ENCODE results near the gene IGSF10. TPM values are rescaled to one million over a fixed set of nuclear protein-coding genes. Genes with fewer than 3 reads are reported as not detected.

Gene IGSF10
- total and polyA plus RNA-seq, 4 donors, result 3.7 to 13.1 (median 7.9) TPM

- 72% methylated on average over 3 of the region's 7 CpGs for WGBS (ENCODE audit: insufficient coverage)
- no peak overlapping the region for H3K27ac ChIP-seq (ENCODE audit: low read depth, low read length)
These were observed 17.3 kb downstream of the IGSF10 start for GRCh38 chr3:151443583-151443982.

GRCh38 chr3:151440940-151441339 is 19.9 kb downstream of the IGSF10 start:
- no peaks in the 10 kb centered on the region for H3K27me3 ChIP-seq (ENCODE audit: control insufficient read depth, insufficient read depth, low read length)
- no peak for DNase-seq (ENCODE audit: low read depth in 4 of 6, low spot score in 6 of 6)
- no peaks in the 10 kb centered on the region for H3K9me3 ChIP-seq (ENCODE audit: control insufficient read depth, insufficient read depth, low read length)
- H3K27ac ChIP-seq (ENCODE audit: low read depth, low read length), result no peak overlapping the region
- no peaks in the 10 kb centered on the region for H3K36me3 ChIP-seq (ENCODE audit: control insufficient read depth, insufficient read depth, low read length)
- no CpG with 5 or more reads among the region's 1 CpG for WGBS (ENCODE audit: insufficient coverage)
- H3K4me3 ChIP-seq (ENCODE audit: low read depth, low read length), result no peak overlapping the region
- H3K4me1 ChIP-seq (ENCODE audit: control insufficient read depth, insufficient read depth, low read length), result no peaks in the 10 kb centered on the region

More at GRCh38 chr3:151443583-151443982, 17.3 kb downstream of the IGSF10 start:
- no peak for DNase-seq (ENCODE audit: low read depth in 4 of 6, low spot score in 6 of 6)
- Histone ChIP-seq H3K36me3 (ENCODE audit: control insufficient read depth, insufficient read depth, low read length) (no peaks in the 10 kb centered on the region), H3K4me1 (ENCODE audit: control insufficient read depth, insufficient read depth, low read length) (no peaks in the 10 kb centered on the region), H3K4me3 (ENCODE audit: low read depth, low read length) (no peak overlapping the region), H3K27me3 (ENCODE audit: control insufficient read depth, insufficient read depth, low read length) (no peaks in the 10 kb centered on the region), H3K9me3 (ENCODE audit: control insufficient read depth, insufficient read depth, low read length) (no peaks in the 10 kb centered on the region)

GRCh38 chr3:151439652-151440125 is 21.2 kb downstream of the IGSF10 start:
- no CpG with 5 or more reads among the region's 3 CpGs for WGBS (ENCODE audit: insufficient coverage)
- peak; percentile 43 to 94 (median 60) for DNase-seq (ENCODE audit: low read depth in 4 of 6, low spot score in 6 of 6)
- H3K4me3 ChIP-seq (ENCODE audit: low read depth, low read length), result no peak overlapping the region
- no peaks in the 10 kb centered on the region for H3K4me1 ChIP-seq (ENCODE audit: control insufficient read depth, insufficient read depth, low read length)
- H3K27ac ChIP-seq (ENCODE audit: low read depth, low read length), result no peak overlapping the region
- H3K9me3 ChIP-seq (ENCODE audit: control insufficient read depth, insufficient read depth, low read length), result no peaks in the 10 kb centered on the region
- H3K36me3 ChIP-seq (ENCODE audit: control insufficient read depth, insufficient read depth, low read length), result no peaks in the 10 kb centered on the region
- no peaks in the 10 kb centered on the region for H3K27me3 ChIP-seq (ENCODE audit: control insufficient read depth, insufficient read depth, low read length)

GRCh38 chr3:151437906-151438305 is 23.0 kb downstream of the IGSF10 start:
- Histone ChIP-seq H3K9me3 (ENCODE audit: control insufficient read depth, insufficient read depth, low read length) (no peaks in the 10 kb centered on the region), H3K4me3 (ENCODE audit: low read depth, low read length) (no peak overlapping the region), H3K27ac (ENCODE audit: low read depth, low read length) (no peak overlapping the region), H3K36me3 (ENCODE audit: control insufficient read depth, insufficient read depth, low read length) (no peaks in the 10 kb centered on the region), H3K27me3 (ENCODE audit: control insufficient read depth, insufficient read depth, low read length) (no peaks in the 10 kb centered on the region), H3K4me1 (ENCODE audit: control insufficient read depth, insufficient read depth, low read length) (no peaks in the 10 kb centered on the region)
- no peak for DNase-seq (ENCODE audit: low read depth in 4 of 6, low spot score in 6 of 6)
- WGBS (ENCODE audit: insufficient coverage), result 94% methylated on average over 5 of the region's 6 CpGs

GRCh38 chr3:151436675-151437446 is 24.0 kb downstream of the IGSF10 start:
- H3K27me3 ChIP-seq (ENCODE audit: control insufficient read depth, insufficient read depth, low read length), result no peaks in the 10 kb centered on the region
- H3K9me3 ChIP-seq (ENCODE audit: control insufficient read depth, insufficient read depth, low read length), result no peaks in the 10 kb centered on the region
- WGBS (ENCODE audit: insufficient coverage), result 93% methylated on average over 6 of the region's 8 CpGs

GRCh38 chr3:151434151-151434890 is 26.5 kb downstream of the IGSF10 start:
- Histone ChIP-seq H3K27me3 (ENCODE audit: control insufficient read depth, insufficient read depth, low read length) (no peaks in the 10 kb centered on the region), H3K36me3 (ENCODE audit: control insufficient read depth, insufficient read depth, low read length) (peaks cover 3% of the 10 kb centered on the region), H3K27ac (ENCODE audit: low read depth, low read length) (no peak overlapping the region), H3K4me1 (ENCODE audit: control insufficient read depth, insufficient read depth, low read length) (no peaks in the 10 kb centered on the region), H3K9me3 (ENCODE audit: control insufficient read depth, insufficient read depth, low read length) (no peaks in the 10 kb centered on the region), H3K4me3 (ENCODE audit: low read depth, low read length) (no peak overlapping the region)
- no CpG with 5 or more reads among the region's 1 CpG for WGBS (ENCODE audit: insufficient coverage)
- no peak for DNase-seq (ENCODE audit: low read depth in 4 of 6, low spot score in 6 of 6)

More at GRCh38 chr3:151436675-151437446, 24.0 kb downstream of the IGSF10 start:
- Histone ChIP-seq H3K4me3 (ENCODE audit: low read depth, low read length) (no peak overlapping the region), H3K27ac (ENCODE audit: low read depth, low read length) (no peak overlapping the region), H3K36me3 (ENCODE audit: control insufficient read depth, insufficient read depth, low read length) (no peaks in the 10 kb centered on the region), H3K4me1 (ENCODE audit: control insufficient read depth, insufficient read depth, low read length) (no peaks in the 10 kb centered on the region)
- no peak for DNase-seq (ENCODE audit: low read depth in 4 of 6, low spot score in 6 of 6)

GRCh38 chr3:151432616-151433372 is 28.1 kb downstream of the IGSF10 start:
- DNase-seq (ENCODE audit: low read depth in 4 of 6, low spot score in 6 of 6), result no peak
- peaks cover 3% of the 10 kb centered on the region for H3K36me3 ChIP-seq (ENCODE audit: control insufficient read depth, insufficient read depth, low read length)
- no peak overlapping the region for H3K4me3 ChIP-seq (ENCODE audit: low read depth, low read length)
- whole genome bisulfite sequencing (ENCODE audit: insufficient coverage), result 50% methylated on average over 2 of the region's 7 CpGs
- no peaks in the 10 kb centered on the region for H3K27me3 ChIP-seq (ENCODE audit: control insufficient read depth, insufficient read depth, low read length)
- H3K27ac ChIP-seq (ENCODE audit: low read depth, low read length), result no peak overlapping the region
- no peaks in the 10 kb centered on the region for H3K9me3 ChIP-seq (ENCODE audit: control insufficient read depth, insufficient read depth, low read length)
- no peaks in the 10 kb centered on the region for H3K4me1 ChIP-seq (ENCODE audit: control insufficient read depth, insufficient read depth, low read length)

GRCh38 chr3:151431940-151432339 is 28.9 kb downstream of the IGSF10 start:
- Histone ChIP-seq H3K9me3 (ENCODE audit: control insufficient read depth, insufficient read depth, low read length) (no peaks in the 10 kb centered on the region), H3K27me3 (ENCODE audit: control insufficient read depth, insufficient read depth, low read length) (no peaks in the 10 kb centered on the region), H3K36me3 (ENCODE audit: control insufficient read depth, insufficient read depth, low read length) (peaks cover 3% of the 10 kb centered on the region), H3K4me3 (ENCODE audit: low read depth, low read length) (no peak overlapping the region), H3K4me1 (ENCODE audit: control insufficient read depth, insufficient read depth, low read length) (no peaks in the 10 kb centered on the region), H3K27ac (ENCODE audit: low read depth, low read length) (no peak overlapping the region)
- 93% methylated on average over 1 of the region's 3 CpGs for WGBS (ENCODE audit: insufficient coverage)
- no peak for DNase-seq (ENCODE audit: low read depth in 4 of 6, low spot score in 6 of 6)

- no peak overlapping the region for H3K4me3 ChIP-seq (ENCODE audit: low read depth, low read length)
- DNase-seq (ENCODE audit: low read depth in 4 of 6, low spot score in 6 of 6), result no peak
- no peak overlapping the region for H3K27ac ChIP-seq (ENCODE audit: low read depth, low read length)
- H3K9me3 ChIP-seq (ENCODE audit: control insufficient read depth, insufficient read depth, low read length), result no peaks in the 10 kb centered on the region
- H3K27me3 ChIP-seq (ENCODE audit: control insufficient read depth, insufficient read depth, low read length), result no peaks in the 10 kb centered on the region
- WGBS (ENCODE audit: insufficient coverage), result 83% methylated on average over 4 of the region's 5 CpGs
- no peaks in the 10 kb centered on the region for H3K4me1 ChIP-seq (ENCODE audit: control insufficient read depth, insufficient read depth, low read length)
- peaks cover 3% of the 10 kb centered on the region for H3K36me3 ChIP-seq (ENCODE audit: control insufficient read depth, insufficient read depth, low read length)
These were observed 29.9 kb downstream of the IGSF10 start for GRCh38 chr3:151430821-151431484.

All from spinal cord (tissue), 10 donors.